ENCODE results near the gene MT1G. TPM values are rescaled to one million over a fixed set of nuclear protein-coding genes. Genes with fewer than 3 reads are reported as not detected.

MT1G gene
- total RNA-seq, 8 experiments from 2014 or later, result 0.54 to 432 (median 3.5) TPM

Other genes with a start within 250 kb of the MT1G start
- gene AMFR, start 242.5 kb downstream of the MT1G start, total RNA-seq, result 100 to 1,000 TPM in 1 of 8 experiments, 10 to 100 TPM in 7; 49.1 to 165 (median 60.1) TPM
- 100 to 1,000 TPM in 4 of 8 experiments, 10 to 100 TPM in 4; 32.7 to 149 (median 109) TPM for gene NUDT21, start 216.7 kb downstream of the MT1G start, total RNA-seq
- gene OGFOD1, start 216.5 kb downstream of the MT1G start, total RNA-seq, result 10 to 100 TPM; 20.9 to 59.0 (median 33.8) TPM
- 100 to 1,000 TPM in 1 of 8 experiments, 10 to 100 TPM in 7; 31.8 to 107 (median 45.7) TPM for gene BBS2, start 148.0 kb downstream of the MT1G start, total RNA-seq
- gene MT4, start 103.0 kb downstream of the MT1G start, total RNA-seq, result not detected
- gene MT3, start 78.5 kb downstream of the MT1G start, total RNA-seq, result 10 to 100 TPM in 2 of 8 experiments, 1 to 10 TPM in 3, not detected in 3; 1.9 to 16.9 (median 8.7) TPM
- gene MT2A, start 59.5 kb downstream of the MT1G start, total RNA-seq, result 100 to 1,000 TPM in 3 of 8 experiments, 10 to 100 TPM in 2, 1 to 10 TPM in 3; 4.5 to 313 (median 43.5) TPM
- gene MT1E, start 42.3 kb downstream of the MT1G start, total RNA-seq, result 10 to 100 TPM in 3 of 8 experiments, 1 to 10 TPM in 5; 1.1 to 96.8 (median 4.4) TPM
- gene MT1M, start 35.4 kb downstream of the MT1G start, total RNA-seq, result 1 to 10 TPM in 1 of 8 experiments, under 1 TPM in 3, not detected in 4; 0.25 to 1.5 (median 0.46) TPM
- gene MT1A, start 29.4 kb downstream of the MT1G start, total RNA-seq, result 1 to 10 TPM in 1 of 8 experiments, not detected in 7; 3.0 TPM
- not detected for gene MT1B, start 16.2 kb downstream of the MT1G start, total RNA-seq
- 100 to 1,000 TPM in 1 of 8 experiments, 10 to 100 TPM in 3, 1 to 10 TPM in 3, not detected in 1; 1.8 to 156 (median 11.3) TPM for gene MT1F, start 10.1 kb downstream of the MT1G start, total RNA-seq
- 1 to 10 TPM in 1 of 8 experiments, under 1 TPM in 1, not detected in 6; 0.66 to 9.9 TPM for gene MT1H, start 1.7 kb upstream of the MT1G start, total RNA-seq
- 1,000 to 10,000 TPM in 1 of 8 experiments, 10 to 100 TPM in 7; 21.9 to 1,765 (median 42.9) TPM for gene MT1X, start 14.4 kb upstream of the MT1G start, total RNA-seq
- gene NUP93, start 62.1 kb upstream of the MT1G start, total RNA-seq, result 100 to 1,000 TPM in 2 of 8 experiments, 10 to 100 TPM in 6; 48.6 to 123 (median 95.5) TPM
- gene SLC12A3, start 197.1 kb upstream of the MT1G start, total RNA-seq, result under 1 TPM in 5 of 8 experiments, not detected in 3; 0.05 to 0.81 (median 0.35) TPM